Activated CD4-positive, alpha-beta T cell treated with anti-CD3 and anti-CD28 coated beads for 4 hours (primary cell): ENCODE measurements around the gene CEP170B.
"Not testable (repeated sequence)": the region's sequence is repeated elsewhere in the genome, so short reads cannot be mapped to it uniquely, and the experiment has no call there.

Experiments
- DNase-seq, 2 donors: peaks; one replicate each; pipeline ENCODE4 v3.0.0-alpha.2; 2020

The CEP170B gene

DNA sequence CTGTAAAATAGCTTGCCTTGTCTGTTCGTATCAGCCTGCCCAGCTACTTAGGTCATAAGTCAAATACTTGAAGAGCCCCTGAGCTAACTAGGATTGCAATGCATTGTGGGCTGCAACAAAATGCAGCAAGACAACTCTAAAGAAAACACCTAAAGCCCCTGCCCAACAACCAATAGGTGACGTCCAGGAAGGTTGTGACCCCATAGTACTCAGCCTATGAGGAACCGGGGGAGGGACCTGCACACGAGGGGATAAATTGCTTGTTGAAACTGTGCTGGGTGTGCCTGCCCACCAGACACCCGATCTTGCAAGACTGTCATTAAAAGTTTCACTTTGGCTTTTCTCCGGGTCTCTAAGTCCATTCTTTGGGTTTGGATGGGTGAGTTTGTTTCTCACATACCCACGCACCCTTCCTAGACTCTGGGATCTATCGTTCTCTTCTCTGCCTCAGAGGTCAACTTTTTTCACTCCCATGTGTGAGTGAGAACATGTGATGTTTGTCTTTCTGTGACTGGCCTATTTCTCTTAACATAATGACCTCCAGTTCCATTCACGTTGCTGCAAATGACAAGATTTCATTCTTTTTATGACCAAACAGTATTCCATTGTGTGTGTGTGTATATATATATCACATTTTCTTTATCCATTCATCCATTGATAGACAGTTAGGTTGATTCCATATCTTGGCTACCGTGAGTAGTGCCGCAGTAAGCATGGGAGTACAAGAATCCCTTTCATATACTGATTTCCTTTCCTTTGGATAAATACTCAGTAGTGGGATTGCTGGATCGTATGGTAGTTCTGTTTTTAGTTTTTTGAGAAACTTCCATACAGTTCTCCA, 54.3 kb downstream of the CEP170B start:
- not testable (repeated sequence) for DNase-seq

DNA sequence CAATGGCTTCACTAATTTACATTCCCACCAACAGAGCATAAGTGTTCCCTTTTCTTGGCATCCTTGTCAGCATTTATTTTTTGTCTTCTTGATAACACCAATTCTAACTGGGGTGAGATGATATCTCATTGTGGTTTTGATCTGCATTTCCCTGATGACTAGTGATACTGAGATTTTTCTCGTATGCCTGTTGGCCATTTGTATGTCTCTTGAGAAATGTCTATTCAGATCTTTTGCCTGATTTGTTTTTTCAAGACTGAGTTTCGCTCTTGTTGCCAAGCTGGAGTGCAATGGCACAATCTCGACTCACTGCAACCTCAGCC, 54.9 kb downstream of the CEP170B start:
- DNase-seq: no peak

DNA sequence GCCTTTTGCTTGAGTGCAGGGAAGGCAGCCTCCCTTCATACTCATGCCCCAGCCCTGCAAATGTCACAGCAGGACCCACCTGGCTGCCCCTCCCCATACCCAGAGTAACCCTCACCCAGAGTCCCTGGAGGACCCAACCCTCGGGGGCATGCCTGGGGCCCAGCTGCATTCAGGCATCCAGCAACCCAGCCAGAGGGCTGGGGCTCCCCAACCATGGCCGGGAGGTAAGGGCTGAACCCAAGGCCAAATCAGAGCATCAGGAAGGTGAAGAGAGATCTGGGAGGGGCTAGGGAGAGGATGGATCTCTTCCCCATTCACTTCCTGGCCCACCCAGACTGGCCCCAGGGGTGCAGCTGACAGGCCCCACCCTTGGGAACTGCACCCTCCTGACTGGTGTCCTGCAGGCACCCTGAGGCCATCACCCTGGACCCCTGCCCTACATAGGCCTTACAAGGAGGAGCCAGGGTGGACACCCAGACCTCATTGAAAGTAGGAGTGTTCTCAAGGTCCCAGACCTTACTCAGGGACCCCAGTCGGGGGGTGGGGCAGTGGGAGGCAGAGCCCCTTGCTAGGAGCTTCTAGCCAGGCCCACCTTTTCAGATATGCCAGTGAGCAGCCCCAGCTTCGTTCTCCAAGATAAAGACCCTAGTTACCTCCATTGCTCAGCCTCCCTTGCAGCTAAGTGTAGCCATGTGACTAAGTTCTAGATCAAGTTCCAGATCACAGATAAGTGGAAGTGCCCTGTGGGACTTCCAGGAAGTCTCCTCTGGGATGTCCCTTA, 58.8 kb downstream of the CEP170B start:
- no peak for DNase-seq

- DNase-seq: no peak
These were observed 59.5 kb downstream of the CEP170B start, which contains the start of gene PLD4 for GRCh38 chr14:104924421-104925213. Gene PLD4 (plus strand): TSS chr14:104924879. CDS start chr14:104927141, 2,262 bp downstream.

GRCh38 chr14:104925214-104925854, 60.3 kb downstream of the CEP170B start:
- no peak for DNase-seq

DNA sequence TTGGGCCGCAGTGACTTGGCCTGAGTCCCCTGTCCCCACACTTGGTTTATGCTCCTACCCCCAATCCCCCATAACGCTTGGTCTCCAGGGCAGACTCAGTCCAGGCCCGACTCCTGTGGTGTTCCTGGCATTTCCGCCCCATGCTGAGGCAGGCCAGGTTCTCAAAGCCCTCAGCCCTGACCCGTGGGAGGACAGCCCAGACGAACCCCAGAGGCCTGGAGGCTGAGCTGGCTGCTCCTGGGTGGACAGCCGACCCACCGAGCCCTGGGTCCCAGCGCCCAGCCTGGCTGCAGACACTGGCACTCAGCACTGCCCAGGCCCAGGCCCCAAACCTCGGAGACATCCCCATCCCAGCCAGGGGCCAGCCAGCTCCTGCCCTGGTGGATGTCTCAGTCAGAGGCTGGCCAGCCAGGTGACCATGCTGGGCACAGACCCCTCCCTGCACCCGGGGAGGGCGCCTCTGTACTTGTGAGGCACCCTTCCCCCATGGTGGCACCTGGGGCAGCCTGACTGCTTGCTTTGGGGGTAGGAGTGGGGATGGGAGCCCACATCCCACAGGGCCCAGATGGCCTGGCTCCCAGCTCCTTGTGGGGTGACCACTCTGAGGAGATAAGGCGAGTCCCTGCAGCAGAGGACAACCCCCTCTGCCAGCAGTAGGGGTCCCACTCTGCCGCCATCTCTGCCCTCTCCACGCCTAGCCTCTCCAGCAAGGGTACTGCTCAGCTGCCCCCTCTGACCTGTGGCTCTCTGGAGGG, 61.0 kb downstream of the CEP170B start:
- no peak for DNase-seq

- no peak for DNase-seq
These were observed 61.8 kb downstream of the CEP170B start for GRCh38 chr14:104926619-104927431.

GRCh38 chr14:104927432-104927816, 62.4 kb downstream of the CEP170B start:
- DNase-seq: no peak

GRCh38 chr14:104927901-104928300, 62.8 kb downstream of the CEP170B start:
- no peak for DNase-seq

GRCh38 chr14:104928391-104929133, 63.5 kb downstream of the CEP170B start:
- DNase-seq: no peak

DNA sequence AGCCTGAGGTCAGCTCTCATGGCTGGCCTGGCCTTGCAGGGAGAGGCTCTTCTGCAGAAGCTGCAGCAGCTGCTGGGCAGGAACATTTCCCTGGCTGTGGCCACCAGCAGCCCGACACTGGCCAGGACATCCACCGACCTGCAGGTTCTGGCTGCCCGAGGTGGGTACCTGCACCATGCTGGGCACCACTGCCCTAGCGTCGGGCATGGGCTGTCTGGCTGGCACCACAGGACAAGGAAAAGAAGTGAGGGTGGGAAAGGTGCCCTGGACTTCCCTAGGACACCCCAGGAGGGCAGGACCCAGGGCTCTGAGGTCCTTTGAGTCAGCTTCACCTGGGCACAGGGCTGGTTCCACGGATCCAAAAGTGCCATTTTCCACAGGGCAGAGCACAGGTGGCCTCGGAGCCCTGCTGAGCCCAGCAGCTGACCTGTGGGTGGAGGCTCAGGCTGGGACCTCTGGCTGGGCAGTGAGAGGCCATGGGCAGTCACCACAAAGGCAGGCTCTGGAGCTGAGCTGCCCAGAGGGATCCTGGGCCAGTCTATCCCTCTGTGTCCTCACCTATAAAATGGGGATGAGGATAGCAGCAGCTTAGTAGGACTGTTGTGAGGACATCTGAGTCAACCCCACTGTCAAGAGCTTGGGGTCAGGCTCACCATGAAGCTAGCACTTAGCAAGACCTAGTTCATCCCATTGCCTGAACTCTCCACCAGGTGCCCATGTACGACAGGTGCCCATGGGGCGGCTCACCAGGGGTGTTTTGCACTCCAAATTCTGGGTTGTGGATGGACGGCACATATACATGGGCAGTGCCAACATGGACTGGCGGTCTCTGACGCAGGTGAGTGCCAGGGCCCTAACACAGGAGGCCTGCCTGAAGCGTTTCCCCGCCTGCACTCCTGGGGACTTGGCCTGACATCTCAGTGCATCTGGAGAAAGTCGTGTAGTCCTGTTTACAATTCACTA, 64.5 kb downstream of the CEP170B start:
- DNase-seq: no peak

DNA sequence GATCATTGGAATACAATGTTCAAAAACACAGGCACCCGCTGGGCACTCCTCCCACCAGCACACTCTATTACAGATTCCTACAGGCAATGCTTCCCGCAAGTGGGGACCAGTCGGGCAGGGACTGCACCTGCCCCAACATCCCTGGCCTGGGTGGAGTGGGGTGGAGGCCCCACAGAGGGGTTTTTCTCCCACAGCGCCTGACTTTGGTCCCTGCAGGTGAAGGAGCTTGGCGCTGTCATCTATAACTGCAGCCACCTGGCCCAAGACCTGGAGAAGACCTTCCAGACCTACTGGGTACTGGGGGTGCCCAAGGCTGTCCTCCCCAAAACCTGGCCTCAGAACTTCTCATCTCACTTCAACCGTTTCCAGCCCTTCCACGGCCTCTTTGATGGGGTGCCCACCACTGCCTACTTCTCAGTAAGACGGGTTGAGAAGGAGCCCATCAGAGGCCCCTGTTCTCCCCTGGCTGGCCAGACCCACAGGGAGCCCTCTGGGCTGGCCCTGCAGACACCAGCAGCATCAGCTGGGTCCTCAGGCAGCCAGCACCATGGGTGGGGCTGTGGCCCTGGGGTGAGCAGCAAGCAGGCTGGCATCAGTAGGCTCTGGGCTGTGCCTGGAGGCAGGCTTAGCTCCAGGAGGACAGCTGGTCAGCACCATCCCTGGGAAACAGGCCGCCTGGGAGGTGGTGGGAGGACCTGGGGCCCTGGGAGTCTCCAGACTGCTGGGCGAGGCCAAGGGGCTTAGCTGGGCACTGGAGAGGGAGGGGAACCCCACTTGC, 65.6 kb downstream of the CEP170B start:
- no peak for DNase-seq

GRCh38 chr14:104931304-104931770, 66.3 kb downstream of the CEP170B start:
- no peak for DNase-seq

GRCh38 chr14:104931771-104932675, 67.0 kb downstream of the CEP170B start:
- no peak for DNase-seq

GRCh38 chr14:104932676-104933631, 67.9 kb downstream of the CEP170B start:
- peak; percentile 81 to 88 for DNase-seq
